ENCODE results near the gene SHISAL2B. TPM values are rescaled to one million over a fixed set of nuclear protein-coding genes. Genes with fewer than 3 reads are reported as not detected.
"Not testable (repeated sequence)": the region's sequence is repeated elsewhere in the genome, so short reads cannot be mapped to it uniquely, and the experiment has no call there.

Gene SHISAL2B
- total RNA-seq, 2 donors from 2014 or later = 0.99 to 9.9 TPM

- intact Hi-C loops (cut with DNase I) = no loop called here
- DNase-seq (no peak), ATAC-seq (no peak)
- Histone ChIP-seq H3K36me3 (replicated peaks in 1 of 2; ENCODE audit: insufficient read depth in 1 of 2, low read depth in 2 of 2) (no peaks in the 10 kb centered on the region), H3K9me3 (no peaks in the 10 kb centered on the region), H3K27me3 (no peaks in the 10 kb centered on the region), H3K4me3 (no peak overlapping the region), H3K4me1 (no peaks in the 10 kb centered on the region), H3K27ac (no peak overlapping the region)
- 62 to 81% methylated on average over 4 of the region's 4 CpGs for WGBS, 2 donors
- TF ChIP-seq POLR2A (IDR thresholded peaks at IDR 0.05) (no peak), CTCF (IDR thresholded peaks at IDR 0.05) (no peak)
Measured at GRCh38 chr5:64700765-64701164, 10.5 kb downstream of the SHISAL2B start.

- H3K4me1 ChIP-seq; ATAC-seq; intact Hi-C loops (cut with DNase I); DNase-seq; H3K9me3 ChIP-seq; H3K27ac ChIP-seq; H3K4me3 ChIP-seq; H3K36me3 ChIP-seq (replicated peaks in 1 of 2; ENCODE audit: insufficient read depth in 1 of 2, low read depth in 2 of 2); H3K27me3 ChIP-seq: not testable (repeated sequence)
- 28 to 34% methylated on average over 2 of the region's 2 CpGs for WGBS, 2 donors
Measured at GRCh38 chr5:64706074-64706473, 15.8 kb downstream of the SHISAL2B start.

- Histone ChIP-seq H3K27ac (no peak overlapping the region), H3K36me3 (replicated peaks in 1 of 2; ENCODE audit: insufficient read depth in 1 of 2, low read depth in 2 of 2) (no peaks in the 10 kb centered on the region), H3K4me3 (no peak overlapping the region), H3K4me1 (no peaks in the 10 kb centered on the region), H3K27me3 (no peaks in the 10 kb centered on the region), H3K9me3 (no peaks in the 10 kb centered on the region)
- 76 to 97% methylated on average over 2 of the region's 2 CpGs for WGBS, 2 donors
- DNase-seq (no peak), ATAC-seq (no peak)
- TF ChIP-seq POLR2A (IDR thresholded peaks at IDR 0.05) (no peak), CTCF (IDR thresholded peaks at IDR 0.05) (no peak)
- intact Hi-C loops (cut with DNase I) = no loop called here
Measured at GRCh38 chr5:64707191-64707590, 16.9 kb downstream of the SHISAL2B start.

GRCh38 chr5:64714495-64714894, 24.2 kb downstream of the SHISAL2B start:
- ATAC-seq; H3K4me1 ChIP-seq; H3K27me3 ChIP-seq; H3K27ac ChIP-seq; H3K9me3 ChIP-seq; DNase-seq; H3K36me3 ChIP-seq (replicated peaks in 1 of 2; ENCODE audit: insufficient read depth in 1 of 2, low read depth in 2 of 2); H3K4me3 ChIP-seq; intact Hi-C loops (cut with DNase I): not testable (repeated sequence)
- WGBS, 2 donors = 71 to 92% methylated on average over 11 to 12 of the region's 16 CpGs

- peaks cover 0 to 4% of the 10 kb centered on the region in 2 donors for H3K36me3 ChIP-seq (replicated peaks in 1 of 2; ENCODE audit: insufficient read depth in 1 of 2, low read depth in 2 of 2)
- no peak overlapping the region for H3K4me3 ChIP-seq
- H3K9me3 ChIP-seq = no peaks in the 10 kb centered on the region
- TF ChIP-seq CTCF (IDR thresholded peaks at IDR 0.05) = no peak
- no peak for TF ChIP-seq POLR2A (IDR thresholded peaks at IDR 0.05)
- no peak overlapping the region for H3K27ac ChIP-seq
- DNase-seq (no peak), ATAC-seq (no peak)
- WGBS, 2 donors = 65% methylated on average over 3 of the region's 3 CpGs
- H3K27me3 ChIP-seq = no peaks in the 10 kb centered on the region
- no peaks in the 10 kb centered on the region for H3K4me1 ChIP-seq
- intact Hi-C loops (cut with DNase I) = no loop called here
Measured at GRCh38 chr5:64722588-64722987, 32.3 kb downstream of the SHISAL2B start.

- intact Hi-C loops (cut with DNase I) = no loop called here
- TF ChIP-seq POLR2A (IDR thresholded peaks at IDR 0.05) = no peak
- no peak for TF ChIP-seq CTCF (IDR thresholded peaks at IDR 0.05)
- 91% methylated on average over 2 of the region's 2 CpGs for WGBS, 2 donors
- ATAC-seq (no peak), DNase-seq (no peak)
- Histone ChIP-seq H3K4me3 (no peak overlapping the region), H3K36me3 (replicated peaks in 1 of 2; ENCODE audit: insufficient read depth in 1 of 2, low read depth in 2 of 2) (peaks cover 0 to 4% of the 10 kb centered on the region in 2 donors), H3K27ac (no peak overlapping the region), H3K4me1 (no peaks in the 10 kb centered on the region), H3K27me3 (no peaks in the 10 kb centered on the region), H3K9me3 (no peaks in the 10 kb centered on the region)
Measured at GRCh38 chr5:64727150-64727549, 36.8 kb downstream of the SHISAL2B start.
